ENCODE data around the gene ZBTB17. TPM values are rescaled to one million over a fixed set of nuclear protein-coding genes. Genes with fewer than 3 reads are reported as not detected.

Gene ZBTB17

Small RNA genes lying within 50 kb of the gene (small RNA-seq; reads per million reads assigned to genes)
- gene AL034555.1 (ENCODE audit: insufficient read depth) (not detected), gene AL355994.1 (ENCODE audit: insufficient read depth) (not detected), gene AL355994.5 (ENCODE audit: insufficient read depth) (not detected)

Measured in neuronal stem cell (in vitro differentiated cells).